22Rv1 (cell line): ENCODE measurements around the gene RNF34.
A peak's percentile ranks its signal among the peaks of the same experiment; 100 is the strongest.

Experiments
- H3K27ac ChIP-seq: fragments of 450-650 bp; 2 replicates; pipeline ENCODE4 v1.5.1; 2017
- ZFX ChIP-seq: fragments of 450-650 bp; IDR thresholded peaks from 2 replicates; pipeline ENCODE4 v1.6.1; 2017; ENCODE audit warnings: antibody characterized with exemption, borderline replicate concordance
- TF ChIP-seq, protein P1 (sequence below): fragments of 450-650 bp; IDR thresholded peaks from 2 replicates; pipeline ENCODE4 v1.5.1; 2017; ENCODE audit warnings: mild to moderate bottlenecking

Gene RNF34

DNA sequence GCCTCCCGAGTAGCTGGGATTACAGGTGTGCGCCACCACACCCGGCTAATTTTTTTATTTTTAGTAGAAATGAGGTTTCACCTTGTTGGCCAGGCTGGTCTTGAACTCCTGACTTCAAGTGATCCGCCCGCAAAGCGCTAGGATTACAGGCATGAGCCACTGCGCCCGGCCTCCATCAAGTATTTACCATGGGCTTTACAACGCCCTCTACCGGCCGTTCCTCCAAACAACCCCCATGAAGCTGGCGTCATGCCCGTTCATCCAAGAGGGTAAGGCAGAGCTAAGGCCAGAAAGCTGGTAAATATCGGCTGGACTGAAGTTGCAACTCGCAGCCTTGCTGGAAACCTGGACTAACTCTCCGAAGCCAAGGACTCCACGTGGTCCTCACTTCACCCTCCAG lies 41.6 kb downstream of the RNF34 start:
- no peak for TF ChIP-seq ZFX
- TF ChIP-seq, protein P1, sequence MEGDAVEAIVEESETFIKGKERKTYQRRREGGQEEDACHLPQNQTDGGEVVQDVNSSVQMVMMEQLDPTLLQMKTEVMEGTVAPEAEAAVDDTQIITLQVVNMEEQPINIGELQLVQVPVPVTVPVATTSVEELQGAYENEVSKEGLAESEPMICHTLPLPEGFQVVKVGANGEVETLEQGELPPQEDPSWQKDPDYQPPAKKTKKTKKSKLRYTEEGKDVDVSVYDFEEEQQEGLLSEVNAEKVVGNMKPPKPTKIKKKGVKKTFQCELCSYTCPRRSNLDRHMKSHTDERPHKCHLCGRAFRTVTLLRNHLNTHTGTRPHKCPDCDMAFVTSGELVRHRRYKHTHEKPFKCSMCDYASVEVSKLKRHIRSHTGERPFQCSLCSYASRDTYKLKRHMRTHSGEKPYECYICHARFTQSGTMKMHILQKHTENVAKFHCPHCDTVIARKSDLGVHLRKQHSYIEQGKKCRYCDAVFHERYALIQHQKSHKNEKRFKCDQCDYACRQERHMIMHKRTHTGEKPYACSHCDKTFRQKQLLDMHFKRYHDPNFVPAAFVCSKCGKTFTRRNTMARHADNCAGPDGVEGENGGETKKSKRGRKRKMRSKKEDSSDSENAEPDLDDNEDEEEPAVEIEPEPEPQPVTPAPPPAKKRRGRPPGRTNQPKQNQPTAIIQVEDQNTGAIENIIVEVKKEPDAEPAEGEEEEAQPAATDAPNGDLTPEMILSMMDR: peak; percentile 77
- H3K27ac ChIP-seq: no peak overlapping the region

DNA sequence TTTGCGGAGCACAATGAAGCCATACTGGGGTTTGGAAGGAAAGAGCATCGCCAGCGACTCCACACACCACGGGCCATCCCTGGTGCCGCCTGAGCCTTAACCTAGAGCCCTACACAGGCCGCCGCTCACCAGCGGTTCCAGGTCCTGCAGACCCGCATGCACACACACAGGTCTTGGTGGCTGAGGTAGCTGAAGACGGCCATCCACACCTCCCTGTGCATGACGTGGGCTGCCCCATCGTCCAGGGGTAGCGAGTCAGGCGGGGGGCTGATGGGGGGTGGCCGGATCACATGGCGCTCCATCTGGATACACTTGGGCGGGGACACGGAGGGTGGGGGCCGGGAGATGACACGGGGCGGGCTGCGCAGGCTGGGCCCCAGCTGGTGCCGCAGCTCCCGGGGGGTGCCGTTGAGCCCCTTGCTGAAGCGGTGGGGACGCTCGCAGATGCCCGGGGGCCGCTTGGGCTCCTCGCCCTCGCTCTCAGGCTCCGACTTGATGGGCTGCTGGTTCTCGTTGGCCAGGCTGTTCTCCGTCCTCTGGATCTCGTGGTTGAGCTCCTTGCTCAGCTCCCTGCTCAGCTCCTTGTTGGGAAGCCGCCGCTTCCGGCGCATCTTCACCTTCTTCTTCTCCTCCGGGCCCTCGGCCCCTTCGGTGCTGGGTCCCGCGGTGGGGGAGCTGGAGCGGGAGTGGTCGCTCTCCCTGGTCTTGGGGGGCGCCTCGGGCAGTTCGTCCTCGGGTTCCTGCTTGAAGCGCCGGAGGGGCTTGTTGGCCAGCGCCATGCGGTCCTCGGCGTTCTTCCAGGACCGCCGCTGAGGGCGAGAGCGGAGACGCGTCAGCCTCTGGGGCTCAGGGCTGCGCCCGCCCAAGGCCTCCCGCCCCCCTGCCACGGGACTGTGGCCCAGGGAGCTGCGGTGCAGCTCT lies 42.4 kb downstream of the RNF34 start:
- TF ChIP-seq, protein P1: no peak
- no peak for TF ChIP-seq ZFX

DNA sequence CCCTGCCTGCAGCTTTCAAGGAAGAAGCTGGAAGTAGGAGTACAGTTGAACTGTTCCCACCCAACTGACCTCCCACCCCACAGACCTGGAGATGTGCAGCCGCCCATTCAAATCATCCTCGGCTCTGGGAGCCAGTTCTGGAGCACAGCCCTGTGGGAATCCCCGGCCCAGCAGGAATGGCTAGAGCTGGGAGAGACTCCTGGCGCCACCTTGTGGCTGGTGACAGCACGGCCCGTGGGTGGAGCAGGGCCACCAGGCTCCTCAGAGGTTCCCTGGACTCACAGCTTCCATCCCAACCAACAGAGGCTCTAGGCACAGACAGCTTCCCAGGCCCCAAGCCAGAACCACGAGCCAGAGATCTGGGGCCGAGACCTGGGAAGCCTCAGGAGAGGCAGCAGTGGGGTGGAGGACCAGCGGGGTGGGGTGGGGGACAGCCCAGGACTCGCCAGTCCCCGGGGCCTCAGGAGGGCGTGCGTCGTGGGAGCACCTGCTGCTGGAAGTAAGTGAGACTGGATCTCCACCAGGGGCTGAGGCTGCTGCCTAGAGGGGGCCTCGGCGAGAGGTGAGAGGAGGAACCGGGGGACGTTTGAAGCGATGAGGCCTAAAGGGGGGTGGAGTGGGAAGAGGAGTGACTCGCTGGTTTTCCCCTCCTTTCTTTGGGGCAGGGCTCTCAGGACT lies 43.4 kb downstream of the RNF34 start:
- TF ChIP-seq ZFX: no peak
- TF ChIP-seq, protein P1: peak; percentile 100
- no peak overlapping the region for H3K27ac ChIP-seq

More for the DNA sequence above, 42.4 kb downstream of the RNF34 start:
- no peak overlapping the region for H3K27ac ChIP-seq

DNA sequence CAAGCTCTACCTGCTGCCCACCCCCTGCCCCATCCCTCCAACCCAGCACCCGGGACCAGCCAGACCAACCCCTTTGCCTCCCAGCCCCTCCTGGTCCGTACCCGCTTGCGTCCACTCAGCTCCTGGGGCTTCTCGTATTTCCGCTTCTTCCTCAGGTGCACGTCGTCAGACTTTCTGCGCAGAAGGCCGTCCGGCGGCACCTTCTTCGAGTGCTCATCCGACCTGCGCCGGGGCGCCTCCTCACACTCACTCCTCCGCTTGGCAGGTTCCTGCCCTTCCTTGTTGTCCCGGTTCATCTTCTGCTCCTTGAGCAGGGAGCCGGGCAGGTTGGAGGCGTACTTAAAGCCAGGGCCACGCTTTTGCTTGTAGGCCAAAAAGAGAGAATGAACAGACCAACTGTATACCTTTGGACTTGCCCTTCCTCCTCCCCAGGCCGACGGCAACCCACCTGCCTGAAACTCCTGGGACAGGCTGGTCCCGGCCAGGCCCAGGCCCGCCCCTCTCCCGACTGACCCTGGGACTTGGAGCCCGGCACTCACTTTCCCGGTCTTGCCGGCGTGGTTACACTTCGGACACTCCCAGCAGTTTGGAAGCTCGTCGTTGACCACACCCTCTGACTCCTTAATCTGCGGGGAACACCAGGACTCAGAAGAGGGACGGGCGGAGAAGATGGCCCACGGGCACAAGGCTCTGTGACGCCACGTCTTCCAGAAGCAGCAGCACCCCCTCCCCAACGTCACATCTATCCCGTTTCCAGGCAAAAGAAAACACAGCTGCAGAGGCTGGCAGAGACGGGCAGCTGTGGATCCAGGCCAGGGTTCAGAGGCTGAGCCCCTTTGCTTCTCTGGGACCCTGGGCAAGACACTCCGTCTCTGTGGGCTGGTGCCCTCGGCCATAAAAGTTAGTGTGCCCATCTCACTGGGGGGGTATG lies 44.3 kb downstream of the RNF34 start:
- H3K27ac ChIP-seq: no peak overlapping the region
- no peak for TF ChIP-seq ZFX
- TF ChIP-seq, protein P1: no peak

DNA sequence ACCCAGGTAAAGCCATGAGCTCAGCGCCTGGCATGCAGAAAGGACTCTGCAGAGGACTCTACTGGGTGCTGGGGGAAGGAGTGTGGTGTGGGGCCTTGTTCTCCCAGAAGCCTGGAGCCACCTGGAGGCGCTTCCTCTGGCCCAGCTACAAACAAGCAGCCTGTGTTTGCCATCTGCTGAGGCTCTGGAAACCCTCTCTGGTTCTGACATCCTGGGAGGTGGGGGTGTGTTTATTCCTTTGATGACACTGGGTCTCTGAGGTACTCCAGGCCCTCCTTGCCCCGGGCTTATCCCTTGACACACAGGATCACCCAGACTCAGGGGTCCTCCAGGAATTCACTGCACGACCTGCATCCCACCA lies 44.9 kb downstream of the RNF34 start:
- TF ChIP-seq, protein P1: no peak
- TF ChIP-seq ZFX: no peak
- H3K27ac ChIP-seq: no peak overlapping the region

DNA sequence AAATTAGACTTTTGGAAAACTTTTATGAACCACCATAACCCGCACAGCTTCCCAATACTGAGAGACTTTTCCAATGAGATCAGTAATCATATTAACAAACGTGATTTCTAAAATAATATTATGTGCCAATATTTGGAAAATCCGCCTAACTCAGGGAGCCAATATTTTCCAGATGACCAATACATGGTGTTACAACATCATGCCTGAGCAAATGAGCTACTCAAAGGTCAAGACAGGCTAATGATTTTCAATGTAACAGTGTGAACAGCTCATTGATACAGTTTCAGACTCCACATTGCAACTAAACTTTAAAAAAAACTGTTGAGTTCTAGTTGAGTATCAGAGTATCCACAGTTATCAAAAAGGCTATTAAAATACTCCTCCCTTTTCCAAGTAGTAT lies 46.8 kb downstream of the RNF34 start:
- no peak overlapping the region for H3K27ac ChIP-seq

More for the DNA sequence above, 46.8 kb downstream of the RNF34 start:
- TF ChIP-seq, protein P1: no peak
- no peak for TF ChIP-seq ZFX
